ENCODE results near the gene BRIX1.
A peak's percentile ranks its signal among the peaks of the same experiment; 100 is the strongest.

BRIX1 gene

DNA sequence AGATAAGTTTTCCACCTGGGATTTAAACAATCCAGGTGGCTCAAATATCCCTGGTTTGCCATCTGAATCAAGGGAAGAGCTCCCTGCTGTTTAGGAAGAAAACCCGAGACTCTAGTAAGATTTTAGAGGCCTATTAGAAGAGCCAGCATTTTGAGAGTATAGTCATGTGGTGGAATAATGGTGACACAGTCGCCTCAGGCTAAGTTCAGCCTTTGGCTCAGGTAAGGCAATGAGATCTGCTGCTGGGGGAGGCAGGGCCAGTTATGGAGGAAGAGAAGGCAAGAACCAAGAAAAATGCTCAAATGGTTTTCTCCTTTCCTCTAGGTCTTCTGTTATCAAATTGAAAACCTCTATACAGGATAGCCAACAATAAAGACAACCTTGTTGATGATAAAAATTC is 16.4 kb upstream of the BRIX1 start:
- DNase-seq, result no peak
- TF ChIP-seq CTCF (IDR thresholded peaks at IDR 0.05; ENCODE audit: borderline replicate concordance, extremely low read depth, low read length, poor library complexity, severe bottlenecking) (no peak), EZH2 (IDR thresholded peaks at IDR 0.05; ENCODE audit: borderline replicate concordance, low read depth, low read length, severe bottlenecking) (no peak)
- Histone ChIP-seq H3K9me3 (ENCODE audit: insufficient read depth, low read length, severe bottlenecking) (no peaks in the 10 kb centered on the region), H3K4me1 (ENCODE audit: insufficient read depth, low read length) (no peaks in the 10 kb centered on the region), H3K9ac (ENCODE audit: low read depth, low read length) (no peak overlapping the region), H3K79me2 (ENCODE audit: insufficient read depth, low read length) (no peaks in the 10 kb centered on the region), H3K36me3 (ENCODE audit: insufficient read depth, low read length) (peaks cover 5% of the 10 kb centered on the region; the same call in 1 of the 2 replicates), H2AFZ (ENCODE audit: low read depth, low read length) (no peak overlapping the region), H3K4me3 (ENCODE audit: low read depth in 1 of 2, low read length in 2 of 2) (no peak overlapping the region), H4K20me1 (ENCODE audit: insufficient read depth, low read length) (no peaks in the 10 kb centered on the region), H3K27ac (ENCODE audit: low read length) (no peak overlapping the region), H3K27me3 (ENCODE audit: insufficient read depth, low read length, poor library complexity) (no peaks in the 10 kb centered on the region), H3K4me2 (ENCODE audit: insufficient read depth, low read length) (no peak overlapping the region)
- no peak for ATAC-seq (ENCODE audit: insufficient read depth, low read depth)

GRCh38 chr5:34900652-34901051 is 14.9 kb upstream of the BRIX1 start:
- H3K9me3 ChIP-seq (ENCODE audit: insufficient read depth, low read length, severe bottlenecking), result no peaks in the 10 kb centered on the region
- DNase-seq (no peak), ATAC-seq (ENCODE audit: insufficient read depth, low read depth) (no peak)
- H3K27ac ChIP-seq (ENCODE audit: low read length), result no peak overlapping the region
- TF ChIP-seq CTCF (IDR thresholded peaks at IDR 0.05; ENCODE audit: borderline replicate concordance, extremely low read depth, low read length, poor library complexity, severe bottlenecking) (no peak), EZH2 (IDR thresholded peaks at IDR 0.05; ENCODE audit: borderline replicate concordance, low read depth, low read length, severe bottlenecking) (no peak)
- H3K9ac ChIP-seq (ENCODE audit: low read depth, low read length), result no peak overlapping the region
- H4K20me1 ChIP-seq (ENCODE audit: insufficient read depth, low read length), result no peaks in the 10 kb centered on the region
- H3K79me2 ChIP-seq (ENCODE audit: insufficient read depth, low read length), result no peaks in the 10 kb centered on the region
- H3K4me1 ChIP-seq (ENCODE audit: insufficient read depth, low read length), result no peaks in the 10 kb centered on the region
- no peak overlapping the region for H2AFZ ChIP-seq (ENCODE audit: low read depth, low read length)
- H3K4me2 ChIP-seq (ENCODE audit: insufficient read depth, low read length), result no peak overlapping the region
- no peaks in the 10 kb centered on the region for H3K27me3 ChIP-seq (ENCODE audit: insufficient read depth, low read length, poor library complexity)
- H3K36me3 ChIP-seq (ENCODE audit: insufficient read depth, low read length), result peaks cover 16% of the 10 kb centered on the region
- no peak overlapping the region for H3K4me3 ChIP-seq (ENCODE audit: low read depth in 1 of 2, low read length in 2 of 2)

DNA sequence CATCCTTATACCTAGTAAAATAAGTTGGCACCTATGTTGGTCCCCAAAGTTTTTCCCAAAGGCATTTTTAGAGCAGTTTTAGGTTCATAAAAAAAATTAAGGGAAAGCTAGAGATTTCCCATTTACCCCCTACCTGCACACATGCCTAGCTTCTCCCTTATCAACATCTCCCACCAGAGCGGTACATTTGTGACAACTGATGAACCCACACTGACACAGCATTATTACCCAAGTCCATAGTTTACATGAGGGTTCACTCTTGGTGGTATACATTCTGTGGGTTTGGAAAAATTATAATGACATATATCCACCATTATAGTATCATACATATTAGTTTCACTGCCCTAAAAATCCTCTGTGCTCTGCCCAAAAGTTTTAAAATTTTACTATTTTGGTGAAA is 12.3 kb upstream of the BRIX1 start:
- H3K27me3 ChIP-seq (ENCODE audit: insufficient read depth, low read length, poor library complexity), result no peaks in the 10 kb centered on the region
- H2AFZ ChIP-seq (ENCODE audit: low read depth, low read length), result no peak overlapping the region
- no peak overlapping the region for H3K4me2 ChIP-seq (ENCODE audit: insufficient read depth, low read length)
- no peak overlapping the region for H3K4me3 ChIP-seq (ENCODE audit: low read depth in 1 of 2, low read length in 2 of 2)
- no peak overlapping the region for H3K27ac ChIP-seq (ENCODE audit: low read length)
- no peak overlapping the region for H3K9ac ChIP-seq (ENCODE audit: low read depth, low read length)
- peaks cover 22% of the 10 kb centered on the region for H3K36me3 ChIP-seq (ENCODE audit: insufficient read depth, low read length)
- H3K4me1 ChIP-seq (ENCODE audit: insufficient read depth, low read length), result no peaks in the 10 kb centered on the region
- ATAC-seq (ENCODE audit: insufficient read depth, low read depth) (no peak), DNase-seq (no peak)
- no peak for TF ChIP-seq CTCF (IDR thresholded peaks at IDR 0.05; ENCODE audit: borderline replicate concordance, extremely low read depth, low read length, poor library complexity, severe bottlenecking)
- no peak for TF ChIP-seq EZH2 (IDR thresholded peaks at IDR 0.05; ENCODE audit: borderline replicate concordance, low read depth, low read length, severe bottlenecking)
- H4K20me1 ChIP-seq (ENCODE audit: insufficient read depth, low read length), result no peaks in the 10 kb centered on the region
- H3K9me3 ChIP-seq (ENCODE audit: insufficient read depth, low read length, severe bottlenecking), result no peaks in the 10 kb centered on the region
- H3K79me2 ChIP-seq (ENCODE audit: insufficient read depth, low read length), result no peaks in the 10 kb centered on the region

DNA sequence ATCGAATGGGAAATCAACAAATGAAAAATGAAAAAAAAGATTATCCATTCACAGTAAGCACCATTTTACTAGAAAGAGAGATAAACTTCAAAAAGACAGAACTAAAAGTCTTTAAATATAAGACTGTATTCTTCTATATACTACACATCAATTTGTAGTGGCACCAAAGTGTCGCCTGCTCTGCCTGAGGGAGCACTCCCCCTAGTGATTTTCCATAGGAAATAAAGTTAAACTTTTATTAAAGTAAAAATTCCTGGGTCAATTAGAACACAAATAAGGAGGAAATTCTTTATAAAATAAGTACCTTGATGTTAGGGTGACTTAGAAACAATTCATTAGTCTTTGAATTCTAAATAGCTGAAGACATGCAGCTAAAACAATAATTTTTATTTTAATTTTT is 9.9 kb upstream of the BRIX1 start:
- H3K4me1 ChIP-seq (ENCODE audit: insufficient read depth, low read length), result no peaks in the 10 kb centered on the region
- no peak overlapping the region for H3K27ac ChIP-seq (ENCODE audit: low read length)
- no peak for DNase-seq
- no peaks in the 10 kb centered on the region for H3K27me3 ChIP-seq (ENCODE audit: insufficient read depth, low read length, poor library complexity)
- H3K4me2 ChIP-seq (ENCODE audit: insufficient read depth, low read length), result no peak overlapping the region
- H3K36me3 ChIP-seq (ENCODE audit: insufficient read depth, low read length), result peaks cover 41% of the 10 kb centered on the region
- H3K79me2 ChIP-seq (ENCODE audit: insufficient read depth, low read length), result no peaks in the 10 kb centered on the region
- no peak overlapping the region for H2AFZ ChIP-seq (ENCODE audit: low read depth, low read length)
- H3K9ac ChIP-seq (ENCODE audit: low read depth, low read length), result no peak overlapping the region
- no peak for ATAC-seq (ENCODE audit: insufficient read depth, low read depth)
- no peaks in the 10 kb centered on the region for H3K9me3 ChIP-seq (ENCODE audit: insufficient read depth, low read length, severe bottlenecking)
- TF ChIP-seq CTCF (IDR thresholded peaks at IDR 0.05; ENCODE audit: borderline replicate concordance, extremely low read depth, low read length, poor library complexity, severe bottlenecking) (peak; percentile 33), EZH2 (IDR thresholded peaks at IDR 0.05; ENCODE audit: borderline replicate concordance, low read depth, low read length, severe bottlenecking) (no peak)
- no peak overlapping the region for H3K4me3 ChIP-seq (ENCODE audit: low read depth in 1 of 2, low read length in 2 of 2)
- H4K20me1 ChIP-seq (ENCODE audit: insufficient read depth, low read length), result no peaks in the 10 kb centered on the region

All from DND-41 (cell line).